ENCODE data around the gene GOLGA1. TPM values are rescaled to one million over a fixed set of nuclear protein-coding genes. Genes with fewer than 3 reads are reported as not detected.
"Not testable (repeated sequence)": the region's sequence is repeated elsewhere in the genome, so short reads cannot be mapped to it uniquely, and the experiment has no call there.

GOLGA1 gene
- total RNA-seq, 1 donor: 13.9 TPM

DNA sequence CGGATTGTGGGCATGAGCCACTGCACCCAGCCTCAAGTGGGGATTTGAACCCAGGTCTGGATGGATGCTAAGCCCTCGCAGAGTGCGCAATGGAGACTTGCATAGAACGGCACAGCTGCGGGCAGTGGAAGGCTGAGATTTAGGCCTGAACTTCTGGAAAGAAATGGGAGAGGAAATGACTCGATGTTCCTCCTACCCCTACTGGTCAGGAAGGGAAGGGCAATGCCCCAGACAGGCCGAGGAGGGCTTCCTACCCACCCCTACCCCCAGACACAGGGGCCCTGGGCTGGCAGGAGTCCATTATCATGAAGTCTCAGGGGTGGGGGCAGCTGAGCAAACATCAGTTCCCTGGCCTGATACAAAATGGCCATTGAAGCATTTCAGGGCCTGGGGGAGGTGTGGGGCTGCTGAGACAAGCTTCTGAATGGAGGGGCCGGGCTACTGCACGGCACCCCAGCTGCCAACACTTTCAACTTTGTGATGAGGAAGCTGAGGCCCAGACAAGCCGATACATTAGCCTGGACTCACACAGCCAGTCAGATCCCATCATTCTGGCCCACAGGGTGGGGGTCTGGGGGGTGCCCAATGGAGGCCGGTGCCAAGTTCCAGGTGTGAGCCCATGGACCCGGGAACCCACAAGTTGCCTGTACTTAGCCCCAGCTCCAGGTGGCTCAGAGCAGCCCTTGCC is 101.1 kb downstream of the GOLGA1 start:
- peak; percentile 36 for DNase-seq (ENCODE audit: low read depth)
- TF ChIP-seq, protein P1, sequence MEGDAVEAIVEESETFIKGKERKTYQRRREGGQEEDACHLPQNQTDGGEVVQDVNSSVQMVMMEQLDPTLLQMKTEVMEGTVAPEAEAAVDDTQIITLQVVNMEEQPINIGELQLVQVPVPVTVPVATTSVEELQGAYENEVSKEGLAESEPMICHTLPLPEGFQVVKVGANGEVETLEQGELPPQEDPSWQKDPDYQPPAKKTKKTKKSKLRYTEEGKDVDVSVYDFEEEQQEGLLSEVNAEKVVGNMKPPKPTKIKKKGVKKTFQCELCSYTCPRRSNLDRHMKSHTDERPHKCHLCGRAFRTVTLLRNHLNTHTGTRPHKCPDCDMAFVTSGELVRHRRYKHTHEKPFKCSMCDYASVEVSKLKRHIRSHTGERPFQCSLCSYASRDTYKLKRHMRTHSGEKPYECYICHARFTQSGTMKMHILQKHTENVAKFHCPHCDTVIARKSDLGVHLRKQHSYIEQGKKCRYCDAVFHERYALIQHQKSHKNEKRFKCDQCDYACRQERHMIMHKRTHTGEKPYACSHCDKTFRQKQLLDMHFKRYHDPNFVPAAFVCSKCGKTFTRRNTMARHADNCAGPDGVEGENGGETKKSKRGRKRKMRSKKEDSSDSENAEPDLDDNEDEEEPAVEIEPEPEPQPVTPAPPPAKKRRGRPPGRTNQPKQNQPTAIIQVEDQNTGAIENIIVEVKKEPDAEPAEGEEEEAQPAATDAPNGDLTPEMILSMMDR (IDR thresholded peaks at IDR 0.05; ENCODE audit: insufficient read depth, low read length): peak; percentile 66
- H3K4me3 ChIP-seq (ENCODE audit: low read depth, low read length): no peak overlapping the region

DNA sequence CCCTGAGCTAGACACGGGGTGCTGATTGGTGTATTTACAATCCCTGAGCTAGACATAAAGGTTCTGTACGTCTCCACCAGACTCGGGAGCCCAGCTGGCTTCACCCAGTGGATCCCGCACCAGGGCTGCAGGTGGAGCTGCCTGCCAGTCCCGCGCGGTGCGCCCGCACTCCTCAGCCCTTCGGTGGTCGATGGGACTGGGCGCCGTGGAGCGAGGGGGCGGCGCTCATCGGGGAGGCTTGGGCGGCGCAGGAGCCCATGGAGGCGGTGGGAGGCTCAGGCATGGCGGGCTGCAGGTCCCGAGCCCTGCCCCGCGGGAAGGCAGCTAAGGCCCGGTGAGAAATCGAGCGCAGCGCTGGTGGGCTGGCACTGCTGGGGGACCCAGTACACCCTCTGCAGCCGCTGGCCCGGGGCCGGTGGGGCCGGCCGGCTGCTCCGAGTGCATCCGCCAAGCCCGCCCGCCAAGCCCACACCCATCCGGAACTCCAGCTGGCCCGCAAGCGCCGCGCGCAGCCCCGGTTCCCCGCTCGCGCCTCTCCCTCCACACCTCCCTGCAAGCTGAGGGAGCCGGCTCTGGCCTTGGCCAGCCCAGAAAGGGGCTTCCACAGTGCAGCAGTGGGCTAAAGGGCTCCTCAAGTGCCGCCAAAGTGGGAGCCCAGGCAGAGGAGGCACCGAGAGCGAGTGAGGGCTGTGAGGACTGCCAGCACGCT is 102.2 kb downstream of the GOLGA1 start:
- DNase-seq (ENCODE audit: low read depth); H3K4me3 ChIP-seq (ENCODE audit: low read depth, low read length): not testable (repeated sequence)

DNA sequence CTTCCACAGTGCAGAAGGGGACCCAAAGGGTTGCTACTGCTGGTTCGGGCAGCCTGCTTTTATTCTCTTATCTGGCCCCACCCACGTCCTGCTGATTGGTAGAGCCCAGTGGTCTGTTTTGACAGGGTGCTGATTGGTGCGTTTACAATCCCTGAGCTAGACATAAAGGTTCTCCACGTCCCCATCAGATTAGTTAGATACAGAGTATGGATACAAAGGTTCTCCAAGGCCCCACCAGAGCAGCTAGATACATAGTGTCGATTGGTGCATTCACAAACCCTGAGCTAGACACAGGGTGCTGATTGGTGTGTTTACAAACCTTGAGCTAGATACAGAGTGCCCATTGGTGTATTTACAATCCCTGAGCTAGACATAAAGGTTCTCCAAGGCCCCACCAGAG is 102.8 kb downstream of the GOLGA1 start:
- DNase-seq (ENCODE audit: low read depth); H3K4me3 ChIP-seq (ENCODE audit: low read depth, low read length): not testable (repeated sequence)

DNA sequence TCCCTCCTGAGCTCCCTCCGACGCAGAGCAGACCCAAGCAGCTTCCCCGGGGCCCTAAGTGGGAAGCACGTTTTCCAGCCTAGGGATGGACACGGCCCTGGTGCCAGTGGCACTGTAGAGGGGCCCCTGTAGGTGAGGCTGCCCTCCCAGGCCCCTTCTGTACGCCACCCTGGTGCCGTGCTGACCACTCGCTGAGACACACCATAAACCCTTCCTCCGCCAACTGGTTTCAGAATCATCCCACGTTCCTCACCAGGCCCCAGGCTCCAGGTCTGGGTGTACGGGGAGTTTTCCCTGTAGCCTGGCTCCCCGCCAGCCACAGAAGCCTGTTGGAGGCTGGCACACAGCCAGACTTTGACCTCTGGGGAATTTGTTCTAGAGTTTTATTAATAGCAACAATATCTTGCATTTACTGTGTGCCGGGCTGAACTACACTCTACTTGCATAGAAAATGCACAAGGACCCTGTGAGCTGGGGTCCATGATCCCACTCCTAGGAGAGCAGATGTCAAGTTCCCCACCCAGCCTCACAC is 105.8 kb downstream of the GOLGA1 start:
- H3K4me3 ChIP-seq (ENCODE audit: low read depth, low read length): no peak overlapping the region
- TF ChIP-seq, protein P1 (IDR thresholded peaks at IDR 0.05; ENCODE audit: insufficient read depth, low read length): no peak
- DNase-seq (ENCODE audit: low read depth): peak; percentile 89

DNA sequence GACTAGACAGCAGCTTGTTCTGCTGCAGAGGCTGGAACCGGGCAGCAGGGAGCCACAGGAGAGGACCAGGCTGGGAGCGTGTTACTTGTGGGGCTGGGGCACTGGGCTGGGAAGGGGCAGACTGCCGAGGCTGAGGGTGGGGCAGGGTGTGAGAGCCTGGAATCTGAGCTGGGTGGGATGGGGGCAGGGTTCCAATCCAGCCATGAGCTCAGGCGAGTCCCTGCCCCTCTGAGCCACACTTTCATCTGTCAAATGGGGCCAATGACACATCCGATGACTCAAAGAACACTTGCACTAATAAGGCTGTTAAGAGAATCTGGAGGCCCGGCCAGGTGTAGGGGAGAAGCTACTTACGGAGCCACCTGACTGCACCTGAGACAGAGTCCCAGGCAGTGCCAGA is 106.3 kb downstream of the GOLGA1 start:
- TF ChIP-seq, protein P1 (IDR thresholded peaks at IDR 0.05; ENCODE audit: insufficient read depth, low read length): no peak
- DNase-seq (ENCODE audit: low read depth): peak; percentile 60
- no peak overlapping the region for H3K4me3 ChIP-seq (ENCODE audit: low read depth, low read length)

DNA sequence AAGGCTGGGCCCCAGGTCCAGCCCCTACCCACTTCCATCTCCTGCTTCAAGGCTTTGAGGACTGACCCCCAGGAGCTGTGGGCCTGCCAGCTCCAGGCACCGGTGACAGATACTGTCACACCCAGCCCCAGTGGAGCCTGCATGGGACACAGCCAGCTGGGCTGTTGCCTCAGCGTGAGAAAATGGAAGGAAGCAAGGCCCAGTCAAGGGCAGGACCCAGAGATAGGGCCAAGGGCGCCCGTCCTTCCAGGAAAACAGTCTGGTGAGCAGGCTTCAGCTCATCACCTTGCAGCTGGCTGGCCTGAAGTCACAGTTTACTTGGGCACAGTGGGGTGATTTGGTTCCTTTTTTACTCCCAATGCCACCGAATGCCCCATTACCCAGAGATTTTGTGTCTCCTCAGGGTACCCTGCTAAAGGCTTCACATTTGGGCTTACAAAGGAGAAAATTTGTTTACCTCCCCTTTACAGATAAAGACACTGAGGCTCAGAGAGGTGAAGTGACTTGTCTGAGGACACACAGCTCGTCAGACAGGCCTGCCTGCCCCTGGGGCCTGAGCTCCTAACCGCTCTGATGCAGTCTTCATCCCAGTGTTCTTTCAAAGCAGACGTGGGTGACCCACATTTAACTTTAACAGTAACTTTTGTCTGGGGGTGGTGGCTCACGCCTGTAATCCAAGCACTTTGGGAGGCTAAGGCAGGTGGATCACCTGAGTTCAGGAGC is 109.1 kb downstream of the GOLGA1 start:
- TF ChIP-seq, protein P1 (IDR thresholded peaks at IDR 0.05; ENCODE audit: insufficient read depth, low read length): no peak

DNA sequence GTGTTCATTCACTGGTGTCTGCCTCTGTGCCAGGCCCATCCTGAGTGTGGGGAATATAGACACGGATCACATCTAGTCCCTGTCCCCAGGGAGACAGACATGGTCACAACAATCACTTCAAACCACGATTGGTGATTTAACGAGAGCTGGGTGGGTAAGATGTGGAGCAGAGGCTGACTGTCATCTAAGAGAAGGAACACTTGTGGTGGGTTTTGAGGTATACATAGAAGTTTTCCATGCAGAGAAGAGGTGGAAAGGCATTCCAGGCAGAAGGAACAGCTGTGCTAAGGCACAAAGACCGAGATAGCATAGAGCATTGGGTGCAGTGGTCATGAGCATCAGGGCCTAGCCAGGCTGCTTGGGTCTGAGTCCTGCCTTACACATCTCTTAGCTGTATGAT is 110.3 kb downstream of the GOLGA1 start:
- DNase-seq (ENCODE audit: low read depth): no peak
- TF ChIP-seq, protein P1 (IDR thresholded peaks at IDR 0.05; ENCODE audit: insufficient read depth, low read length): no peak
- no peak overlapping the region for H3K4me3 ChIP-seq (ENCODE audit: low read depth, low read length)

More for the DNA sequence above, 109.1 kb downstream of the GOLGA1 start:
- no peak for DNase-seq (ENCODE audit: low read depth)
- no peak overlapping the region for H3K4me3 ChIP-seq (ENCODE audit: low read depth, low read length)

All from fibroblast of the aortic adventitia (primary cell).